Stimulated activated CD4-positive, alpha-beta T cell treated with anti-CD3 and anti-CD28 coated beads, Interleukin-2, amount 100 ng/mL, for 24 hours (primary cell): ENCODE results near the gene SMKR1.
A peak's percentile ranks its signal among the peaks of the same experiment; 100 is the strongest.
"Not testable (repeated sequence)": the region's sequence is repeated elsewhere in the genome, so short reads cannot be mapped to it uniquely, and the experiment has no call there.

Experiments
- DNase-seq, 2 donors: peaks; one replicate each; pipeline ENCODE4 v3.0.0-alpha.2; 2020

SMKR1 gene

DNA sequence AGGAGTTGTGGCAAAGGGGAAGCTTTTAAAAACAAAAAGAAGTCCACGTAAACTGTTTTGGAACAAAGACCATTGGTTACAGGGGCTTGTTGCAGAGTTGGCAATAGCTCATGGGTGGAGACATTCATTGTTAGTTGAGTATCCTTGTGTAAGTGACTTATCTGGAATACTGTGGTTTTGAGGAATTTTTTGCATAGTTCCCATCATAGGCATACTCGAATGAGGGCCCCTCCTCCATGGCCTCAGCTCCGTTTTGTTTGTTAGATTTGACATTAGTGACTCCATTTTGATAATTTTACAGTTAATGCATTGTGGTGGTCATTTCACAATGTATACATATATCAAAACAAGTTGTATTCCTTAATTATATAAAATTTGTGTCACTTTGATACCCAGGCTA lies 12.8 kb upstream of the SMKR1 start:
- no peak for DNase-seq

DNA sequence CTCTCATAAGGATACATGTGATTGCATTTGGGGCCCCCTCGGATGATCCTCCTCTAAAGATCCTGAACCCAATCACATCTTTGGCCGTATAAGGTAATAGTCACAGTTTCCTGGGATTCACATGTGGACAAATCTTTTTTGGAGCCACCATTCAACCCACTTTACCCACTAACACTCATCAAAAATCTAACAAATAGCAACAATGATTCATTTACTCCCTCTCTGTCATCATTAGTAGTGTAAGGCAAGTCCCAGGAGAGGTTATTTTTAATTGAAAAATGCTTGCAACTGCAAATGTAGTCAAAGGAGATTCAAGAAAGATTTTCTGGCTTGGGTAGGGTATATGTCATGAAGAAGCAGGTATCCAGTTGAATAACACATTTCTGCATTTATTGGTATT lies 9.9 kb upstream of the SMKR1 start:
- no peak for DNase-seq

DNA sequence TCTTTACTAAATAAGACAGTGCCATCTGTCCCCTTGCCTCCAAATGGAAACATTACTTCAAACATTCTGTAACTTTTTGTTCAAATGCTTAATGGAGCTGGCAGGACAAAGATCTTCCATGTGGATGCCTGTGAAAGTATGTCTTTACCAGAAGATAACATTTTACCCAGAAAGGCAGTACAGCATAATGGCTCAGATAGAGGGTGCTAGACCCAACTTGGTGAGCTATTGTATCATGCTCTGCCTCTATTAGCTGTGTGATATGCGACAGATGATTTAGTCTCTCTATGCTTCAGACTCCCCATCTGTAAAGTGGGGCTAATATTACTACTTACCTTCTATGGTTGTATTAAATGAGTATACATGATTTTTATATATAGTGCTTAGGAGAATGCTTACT lies 8.8 kb upstream of the SMKR1 start:
- no peak for DNase-seq

DNA sequence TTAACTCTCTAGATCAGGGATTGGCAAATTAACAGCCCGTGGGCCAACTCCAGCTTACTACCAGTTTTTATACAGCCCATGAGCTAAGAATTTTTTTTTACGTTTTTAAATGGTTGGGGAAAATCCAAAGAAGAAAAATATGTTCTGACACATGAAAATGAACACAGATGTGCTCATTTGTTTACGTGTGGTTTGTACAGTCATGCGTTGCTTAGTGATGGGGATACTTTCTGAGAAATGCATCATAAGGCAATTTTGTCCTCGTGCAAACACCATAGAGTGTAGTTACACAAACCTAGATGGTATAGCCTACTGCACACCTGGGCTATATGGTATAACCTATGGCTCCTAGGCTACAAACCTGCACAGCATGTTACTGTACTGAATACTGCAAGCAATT lies 8.3 kb upstream of the SMKR1 start:
- no peak for DNase-seq

DNA sequence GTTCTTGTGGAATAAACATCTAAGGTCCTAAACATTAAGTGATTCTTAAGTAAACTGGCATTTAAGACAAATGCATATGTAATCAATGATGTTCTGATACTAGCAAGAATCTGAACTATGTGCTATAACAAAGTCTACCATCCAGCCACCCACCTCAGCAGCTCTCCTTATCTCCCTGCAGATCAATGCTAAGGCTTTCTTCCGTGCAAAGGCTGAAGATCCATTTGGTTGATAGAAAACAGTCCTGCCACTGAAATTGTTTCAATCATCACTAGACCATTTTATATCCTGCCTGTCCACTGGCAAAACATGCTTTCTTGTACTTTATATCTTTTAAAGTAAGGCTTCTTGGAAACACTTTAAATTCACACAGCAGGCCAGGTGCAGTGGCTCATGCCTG lies 6.3 kb upstream of the SMKR1 start:
- no peak for DNase-seq

DNA sequence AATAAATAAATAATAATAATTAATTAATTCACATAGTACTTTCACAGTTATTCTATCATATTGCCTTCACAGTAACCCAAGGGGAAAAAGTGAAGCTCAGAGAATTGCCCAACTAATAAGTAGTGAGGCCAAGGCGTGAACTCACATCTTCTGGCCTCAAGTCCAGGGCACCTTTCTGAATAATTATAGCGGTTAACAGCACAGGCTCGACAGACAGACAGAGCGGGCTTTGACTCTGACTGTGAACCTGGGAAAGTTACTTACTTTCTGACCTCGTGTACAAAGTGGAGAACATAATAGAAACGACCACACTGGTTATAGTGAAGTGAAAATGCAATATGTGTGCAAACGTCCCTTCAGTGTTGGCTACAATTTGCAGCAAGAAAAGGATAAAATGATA lies 5.7 kb upstream of the SMKR1 start:
- DNase-seq: no peak

DNA sequence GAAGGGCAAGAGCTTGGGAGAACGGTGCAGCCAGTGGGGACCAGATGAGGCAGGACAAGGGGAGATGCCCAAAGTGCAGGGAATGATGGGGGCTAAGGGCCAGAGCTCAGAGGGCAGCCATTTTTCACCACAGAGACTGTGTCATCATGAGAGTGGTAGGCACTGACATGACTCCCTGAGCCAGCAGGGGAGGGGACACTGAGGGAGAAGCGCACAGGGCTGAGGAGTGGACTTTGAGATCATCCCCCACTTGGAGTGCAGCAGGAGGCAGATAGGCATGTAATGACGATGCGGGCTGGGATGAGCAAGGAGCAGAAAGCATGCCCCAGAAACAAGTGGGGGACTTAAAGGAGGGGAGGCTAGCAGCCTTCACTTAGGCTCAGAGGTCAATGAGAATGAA lies 5.2 kb upstream of the SMKR1 start:
- DNase-seq: no peak

DNA sequence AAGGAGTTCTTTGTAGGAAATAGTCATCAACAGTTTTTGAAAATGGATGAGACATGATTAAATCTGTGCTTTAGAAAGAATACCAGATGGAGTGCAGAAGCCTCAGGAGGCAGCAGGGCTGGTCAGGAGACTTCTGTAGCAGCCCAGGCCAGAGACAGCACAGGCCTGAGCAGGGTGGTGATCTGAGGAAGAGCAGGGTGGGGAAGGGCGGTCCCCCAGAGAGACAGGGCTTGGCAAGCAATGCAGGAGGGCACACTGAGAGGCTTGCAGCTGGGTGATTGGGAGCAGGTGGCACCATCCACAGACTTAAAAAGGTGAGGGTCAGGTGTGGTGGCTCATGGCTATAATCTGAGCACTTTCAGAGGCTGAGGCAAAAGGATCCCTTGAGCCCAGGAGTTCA lies 4.3 kb upstream of the SMKR1 start:
- no peak for DNase-seq

DNA sequence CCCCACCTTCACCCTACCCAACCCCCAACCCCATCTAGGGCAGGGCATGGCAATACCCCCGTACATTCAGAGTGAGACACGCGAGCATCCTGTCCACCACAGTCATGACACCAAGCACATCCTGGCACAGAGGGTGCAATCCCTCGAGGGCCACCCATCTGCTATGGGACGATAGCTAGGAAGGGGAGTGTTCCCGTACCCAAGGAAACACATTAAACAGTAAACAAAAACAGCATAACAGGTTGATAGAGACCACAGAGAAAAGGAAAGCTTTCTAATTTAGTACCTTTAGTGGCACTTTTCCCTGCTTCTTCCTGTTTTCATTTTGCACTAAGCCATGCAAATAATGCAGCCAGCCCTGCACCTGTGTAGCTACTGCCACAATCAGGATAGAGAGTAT lies 2.3 kb upstream of the SMKR1 start:
- no peak for DNase-seq

DNA sequence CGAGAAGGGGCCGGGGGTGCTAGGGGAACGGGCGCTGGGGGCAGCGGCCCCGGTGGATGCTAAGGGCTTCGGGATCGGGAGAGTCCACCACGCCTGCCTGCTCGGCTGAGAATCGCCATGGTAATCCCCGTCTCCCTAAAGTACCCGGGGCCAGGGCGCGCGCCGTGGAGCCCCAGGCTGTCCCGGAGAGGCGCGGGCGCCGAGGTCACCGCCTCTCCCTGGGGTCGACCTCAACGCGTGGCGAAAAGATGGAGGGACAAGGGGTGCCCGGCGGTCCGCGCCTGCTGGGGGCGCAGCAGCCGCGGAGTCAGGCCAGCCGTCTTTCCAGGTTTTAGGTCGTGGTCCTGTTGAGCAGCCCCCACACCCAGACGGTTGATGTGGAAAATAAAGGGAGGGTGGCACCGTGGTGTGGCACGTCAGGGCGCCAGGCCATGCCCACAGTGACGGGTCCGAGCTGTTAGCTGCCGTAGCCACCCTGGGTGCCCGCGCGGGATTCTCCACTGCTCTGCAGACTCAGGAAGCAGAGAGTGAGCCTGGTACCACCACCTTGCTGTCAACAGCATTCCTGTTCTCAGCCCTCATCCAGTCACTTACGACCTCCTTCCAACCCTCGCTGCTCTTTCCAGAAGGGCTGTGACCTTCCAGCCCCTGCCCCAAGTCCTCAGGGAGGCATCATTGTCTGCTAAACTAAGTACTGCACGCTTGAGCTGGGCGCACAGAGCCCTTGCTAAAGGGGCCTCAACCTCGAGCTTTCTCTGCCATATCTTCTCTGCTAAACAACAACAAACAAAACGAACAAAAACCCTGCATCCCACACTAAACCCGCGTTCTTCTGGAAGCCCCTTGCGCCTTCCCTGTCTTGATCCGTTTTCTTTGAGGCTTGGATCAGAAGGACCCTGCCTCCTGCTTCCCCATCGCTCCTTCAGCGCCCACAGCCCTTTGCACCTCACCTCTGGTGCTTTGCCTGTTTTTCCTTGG lies 666 bp downstream of the SMKR1 start:
- DNase-seq: peak in 1 of 2 donors; percentile 30

DNA sequence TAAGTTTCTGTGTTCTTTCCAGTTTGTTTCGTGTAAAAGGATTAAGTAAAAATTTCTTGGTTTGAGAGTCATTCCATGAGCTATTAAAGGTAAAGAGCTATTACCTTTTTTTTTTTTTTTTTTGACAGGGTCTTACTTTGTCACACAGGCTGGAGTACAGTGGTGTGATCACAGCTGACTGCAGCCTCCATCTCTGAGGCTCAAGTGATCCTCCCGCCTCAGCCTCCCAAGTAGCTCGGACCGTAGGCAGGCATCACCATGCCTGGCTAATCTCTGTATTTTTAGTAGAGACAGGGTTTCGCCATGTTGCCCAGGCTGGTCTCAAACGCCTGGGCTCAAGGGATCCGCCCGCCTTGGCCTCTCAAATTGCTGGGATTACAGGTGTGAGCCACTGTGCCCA lies 1.4 kb downstream of the SMKR1 start:
- DNase-seq: no peak

DNA sequence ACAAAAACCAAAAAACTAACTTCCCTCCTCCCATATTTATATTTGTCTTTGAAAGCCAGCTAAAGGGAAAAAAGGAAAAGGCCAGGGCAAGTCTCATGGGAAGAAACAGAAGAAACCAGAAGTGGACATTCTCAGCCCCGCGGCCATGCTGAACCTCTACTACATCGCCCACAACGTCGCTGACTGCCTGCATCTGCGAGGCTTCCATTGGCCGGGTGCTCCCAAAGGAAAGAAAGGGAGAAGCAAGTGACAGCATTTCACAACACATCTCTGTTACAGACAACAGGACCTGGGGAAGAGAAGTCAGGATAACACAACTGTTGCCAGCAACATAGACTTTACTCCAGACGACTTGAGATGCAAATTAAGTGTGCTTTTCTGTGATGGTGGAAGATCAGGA lies 9.9 kb downstream of the SMKR1 start:
- no peak for DNase-seq

DNA sequence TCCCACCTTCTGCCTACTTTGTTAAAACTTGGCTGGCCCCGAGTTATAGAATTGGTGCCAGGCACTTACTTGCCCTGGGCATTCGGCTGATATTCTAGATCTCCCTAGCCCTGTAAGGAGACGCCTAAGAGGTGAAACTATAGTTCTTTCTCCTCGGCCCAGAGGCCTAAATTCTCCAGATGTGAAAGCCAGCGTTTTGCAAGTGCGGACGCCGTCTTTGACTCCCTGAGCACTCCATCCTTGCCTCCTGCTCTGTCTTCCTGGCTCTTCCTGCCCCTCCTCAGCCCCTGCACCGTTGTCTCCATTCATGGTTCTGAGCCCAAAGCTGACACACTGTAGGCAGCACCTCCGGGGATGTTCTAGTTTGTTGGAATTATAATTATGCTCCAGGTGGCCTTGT lies 11.2 kb downstream of the SMKR1 start:
- no peak for DNase-seq

DNA sequence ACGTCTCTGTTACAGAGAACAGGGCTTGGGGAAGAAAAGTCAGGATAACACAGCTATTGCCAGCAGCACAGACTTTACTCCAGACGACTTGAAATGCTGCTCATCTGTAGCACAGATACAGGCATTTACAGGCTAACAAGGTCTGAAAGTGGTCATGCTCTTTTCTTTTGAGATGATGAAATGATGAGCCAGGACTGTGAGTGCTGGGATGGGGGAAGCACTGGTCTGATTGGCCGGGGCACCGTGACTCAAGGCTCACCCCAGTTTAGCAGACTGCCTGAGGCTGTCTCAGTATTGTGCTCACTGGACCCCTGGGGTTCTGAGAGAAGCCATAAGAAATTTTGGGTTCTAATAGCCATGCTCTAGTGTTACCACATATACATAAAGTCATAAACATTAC lies 12.4 kb downstream of the SMKR1 start:
- no peak for DNase-seq

DNA sequence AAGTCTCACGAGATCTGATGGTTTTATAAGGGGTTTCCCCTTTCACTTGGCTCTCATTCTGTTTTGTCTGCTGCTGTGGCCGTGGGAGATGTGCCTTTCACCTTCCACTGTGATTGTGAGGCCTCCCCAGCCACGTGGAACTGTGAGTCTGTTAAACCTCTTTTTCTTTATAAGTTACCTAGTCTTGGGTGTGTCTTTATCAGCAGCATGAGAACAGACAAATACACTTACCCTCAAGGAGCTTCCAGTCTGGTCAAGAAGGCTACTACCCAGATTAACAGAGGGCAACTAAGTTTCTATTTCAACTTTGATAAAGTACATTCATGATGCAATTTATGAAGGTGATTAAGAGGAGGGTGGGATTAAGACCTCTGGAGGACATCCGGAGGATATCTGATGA lies 13.1 kb downstream of the SMKR1 start:
- no peak for DNase-seq

DNA sequence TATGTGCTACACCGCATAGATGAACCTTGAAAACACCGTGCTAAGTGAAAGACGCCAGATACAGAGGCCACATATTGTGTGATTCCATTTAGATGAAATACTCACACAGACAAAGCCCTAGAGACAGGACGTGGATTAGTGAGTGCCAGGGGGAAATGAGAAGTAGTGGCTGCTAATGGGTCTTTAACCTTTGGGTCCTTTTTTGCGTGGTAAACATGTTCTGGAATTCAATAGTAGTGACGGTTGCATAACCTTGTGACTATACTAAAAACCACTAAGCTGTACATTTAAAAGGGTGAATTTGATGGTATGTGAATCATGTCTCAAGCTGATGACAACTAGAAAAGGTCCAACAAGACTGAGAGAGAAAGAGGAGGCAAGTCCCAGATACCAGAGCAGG lies 15.6 kb downstream of the SMKR1 start:
- no peak for DNase-seq

DNA sequence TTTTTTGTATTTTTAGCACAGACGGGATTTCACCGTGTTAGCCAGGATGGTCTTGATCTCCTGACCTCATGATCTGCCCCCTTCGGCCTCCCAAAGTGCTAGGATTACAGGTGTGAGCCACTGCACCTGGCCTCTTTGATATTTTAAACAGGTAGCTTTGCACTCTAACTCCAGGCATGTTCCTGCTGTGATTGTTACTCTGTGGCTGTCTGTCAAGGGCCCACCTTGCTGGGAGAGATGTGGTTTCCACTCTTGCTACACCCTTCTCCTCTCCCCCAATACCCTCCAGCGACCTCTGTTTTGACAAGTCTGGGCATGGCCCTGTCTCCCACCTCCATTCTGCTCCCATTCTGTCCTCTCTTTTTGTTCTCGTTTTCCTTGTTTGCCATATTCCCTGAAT lies 17.1 kb downstream of the SMKR1 start:
- DNase-seq: no peak

DNA sequence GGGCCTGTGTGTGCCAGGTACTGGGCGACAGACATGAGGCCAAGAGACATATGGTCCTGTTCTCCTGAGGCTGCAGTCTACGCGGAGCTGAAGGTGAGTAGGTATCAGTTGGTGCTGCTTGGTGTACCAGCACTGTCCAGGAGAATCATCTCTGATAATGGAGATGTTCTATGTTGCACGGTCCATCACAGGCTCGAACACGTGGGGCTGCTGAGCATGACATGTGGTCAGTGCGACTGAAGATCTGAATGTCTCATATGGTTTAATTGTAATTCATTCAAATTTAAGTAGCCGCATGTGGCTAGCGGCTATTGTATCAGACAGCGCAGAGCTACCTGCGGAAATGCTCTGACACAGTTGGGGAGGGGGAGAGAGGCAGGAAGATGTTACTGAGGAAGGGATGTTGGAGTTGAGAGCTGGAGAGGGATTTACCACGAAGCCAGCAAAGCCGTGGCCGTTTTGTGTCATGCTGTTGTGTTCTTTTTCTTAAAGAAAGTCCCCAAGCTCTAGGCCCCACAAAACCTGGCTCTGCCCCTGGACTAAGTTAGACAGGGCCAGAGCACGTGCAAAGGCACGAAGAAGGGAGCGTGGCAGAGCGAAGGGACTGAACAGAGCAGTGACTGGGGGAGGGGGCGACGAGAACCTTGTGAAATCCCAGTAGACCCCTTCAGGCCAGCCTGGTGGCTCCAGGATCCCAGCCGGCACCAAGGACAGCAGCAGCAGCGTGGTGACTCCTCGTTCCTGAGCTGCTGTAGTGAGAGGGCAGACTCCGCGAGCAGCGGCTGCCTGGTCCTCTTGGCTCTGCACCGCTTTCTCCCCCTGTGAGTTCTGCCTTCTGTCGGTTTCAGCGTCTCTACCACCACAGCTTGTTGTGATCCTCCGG lies 20.0 kb downstream of the SMKR1 start:
- DNase-seq: no peak

DNA sequence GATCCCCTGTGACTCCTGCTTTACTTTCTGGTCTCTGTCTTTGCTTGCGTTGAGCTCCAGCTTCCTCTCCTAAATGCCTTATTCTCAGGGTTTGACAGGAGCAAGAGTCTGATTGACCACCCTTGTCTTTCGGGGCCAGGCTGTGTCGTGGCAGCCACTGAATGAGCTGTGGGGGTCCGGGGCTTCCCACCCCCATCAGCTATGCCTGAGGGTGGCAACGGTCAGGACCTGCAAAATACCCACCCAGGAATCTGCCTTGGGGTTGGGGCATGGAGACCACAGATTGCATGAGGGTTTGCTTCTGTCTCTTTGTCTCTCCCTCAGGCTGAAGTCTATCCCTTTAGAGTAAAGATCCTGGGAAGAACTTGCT lies 20.6 kb downstream of the SMKR1 start:
- DNase-seq: no peak

DNA sequence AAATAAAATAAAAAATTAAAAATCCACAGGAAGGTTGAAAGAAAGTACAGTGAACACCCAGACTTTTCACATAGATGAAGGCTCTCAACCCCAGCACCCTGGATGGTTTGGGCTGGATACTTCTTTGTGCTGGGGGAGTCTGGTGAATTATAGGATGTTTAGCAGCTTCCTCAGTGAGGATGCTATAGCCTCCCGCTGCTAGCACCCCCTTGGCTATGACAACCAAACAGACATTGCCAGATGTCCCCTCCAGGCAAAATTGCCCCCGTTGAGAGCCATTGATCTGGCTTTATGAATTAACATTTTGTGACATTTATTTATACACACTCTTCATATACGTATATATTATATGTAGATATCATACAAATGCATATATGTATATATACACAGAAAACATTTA lies 21.6 kb downstream of the SMKR1 start:
- no peak for DNase-seq

DNA sequence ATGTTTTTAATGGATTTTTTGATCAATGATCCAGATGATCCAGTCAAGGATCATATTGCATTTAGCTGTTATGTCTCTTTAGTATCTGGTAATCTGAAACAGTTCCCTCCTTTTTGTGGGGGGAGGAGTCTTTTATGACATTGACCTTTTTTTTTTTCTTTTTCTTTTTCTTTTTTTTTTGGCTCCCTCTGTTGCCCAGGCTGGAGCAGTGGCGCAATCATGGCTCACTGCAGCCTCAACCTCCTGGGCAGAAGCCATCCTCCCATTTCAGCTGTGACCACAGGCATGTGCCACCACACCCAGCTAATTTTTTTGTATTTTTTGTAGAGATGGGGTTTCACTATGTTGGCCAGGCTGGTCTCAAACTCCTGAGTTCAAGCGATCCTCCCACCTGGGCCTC lies 22.1 kb downstream of the SMKR1 start:
- not testable (repeated sequence) for DNase-seq

DNA sequence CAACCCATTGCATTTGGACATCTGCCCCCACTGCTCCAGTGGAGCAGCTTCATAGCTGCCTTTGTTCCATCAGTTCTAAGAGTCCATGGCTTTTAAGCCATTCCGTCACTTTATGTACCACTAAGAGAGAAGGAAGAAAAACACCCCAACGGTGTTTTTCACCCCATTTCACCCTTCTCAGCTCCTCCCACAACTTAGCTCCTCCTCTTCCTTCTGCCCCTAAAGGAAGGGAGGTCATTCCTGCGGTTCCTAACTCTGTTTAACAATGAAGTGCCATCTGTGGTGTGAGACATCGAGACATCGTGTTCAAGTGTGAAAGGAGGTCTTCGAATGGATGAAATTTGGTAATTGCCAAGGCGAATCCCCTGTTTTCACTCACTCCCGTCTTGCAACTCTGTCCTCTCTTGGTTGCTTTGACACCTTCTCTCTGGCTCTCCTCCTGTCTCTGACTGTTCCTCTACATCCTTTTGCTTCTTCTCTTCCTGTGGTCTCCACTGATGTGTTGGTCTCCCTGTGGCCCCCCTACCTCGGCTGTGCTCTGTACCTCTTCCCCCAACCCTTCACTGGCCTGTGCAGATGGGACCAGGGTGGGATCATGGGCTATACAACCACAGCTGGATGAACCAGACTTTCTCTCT lies 23.0 kb downstream of the SMKR1 start:
- DNase-seq: no peak

DNA sequence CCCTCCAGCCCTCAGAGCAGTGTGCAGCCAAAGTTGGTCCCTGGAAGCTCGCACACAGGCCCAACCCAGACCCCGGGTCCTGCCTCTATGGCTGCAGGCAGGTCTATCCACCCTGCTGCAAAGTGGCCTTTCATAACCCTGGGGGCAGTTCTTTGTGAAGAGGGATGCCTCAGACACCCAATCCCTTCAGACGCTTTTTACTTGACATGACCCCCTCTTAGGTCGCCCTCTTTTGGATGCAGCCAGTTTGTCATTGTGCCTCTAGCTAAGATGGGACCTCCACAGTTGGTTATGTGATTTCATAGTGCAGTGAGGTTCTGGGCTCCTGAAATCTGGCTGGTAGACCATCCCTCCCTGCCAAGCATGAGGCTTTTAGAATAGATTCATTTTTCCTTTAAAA lies 27.3 kb downstream of the SMKR1 start:
- DNase-seq: no peak
